Stimulated activated CD4-positive, alpha-beta T cell treated with anti-CD3 and anti-CD28 coated beads, Interleukin-1b, Interleukin-23, amount 100 ng/mL, for 1 hour (primary cell): ENCODE measurements around the gene TXNDC2.

ENCODE experiments used
- DNase-seq, 2 donors: peaks; one replicate each; pipeline ENCODE4 v3.0.0-alpha.2; 2020; ENCODE audit warnings: low read depth in 2 of 2

TXNDC2 gene

DNA sequence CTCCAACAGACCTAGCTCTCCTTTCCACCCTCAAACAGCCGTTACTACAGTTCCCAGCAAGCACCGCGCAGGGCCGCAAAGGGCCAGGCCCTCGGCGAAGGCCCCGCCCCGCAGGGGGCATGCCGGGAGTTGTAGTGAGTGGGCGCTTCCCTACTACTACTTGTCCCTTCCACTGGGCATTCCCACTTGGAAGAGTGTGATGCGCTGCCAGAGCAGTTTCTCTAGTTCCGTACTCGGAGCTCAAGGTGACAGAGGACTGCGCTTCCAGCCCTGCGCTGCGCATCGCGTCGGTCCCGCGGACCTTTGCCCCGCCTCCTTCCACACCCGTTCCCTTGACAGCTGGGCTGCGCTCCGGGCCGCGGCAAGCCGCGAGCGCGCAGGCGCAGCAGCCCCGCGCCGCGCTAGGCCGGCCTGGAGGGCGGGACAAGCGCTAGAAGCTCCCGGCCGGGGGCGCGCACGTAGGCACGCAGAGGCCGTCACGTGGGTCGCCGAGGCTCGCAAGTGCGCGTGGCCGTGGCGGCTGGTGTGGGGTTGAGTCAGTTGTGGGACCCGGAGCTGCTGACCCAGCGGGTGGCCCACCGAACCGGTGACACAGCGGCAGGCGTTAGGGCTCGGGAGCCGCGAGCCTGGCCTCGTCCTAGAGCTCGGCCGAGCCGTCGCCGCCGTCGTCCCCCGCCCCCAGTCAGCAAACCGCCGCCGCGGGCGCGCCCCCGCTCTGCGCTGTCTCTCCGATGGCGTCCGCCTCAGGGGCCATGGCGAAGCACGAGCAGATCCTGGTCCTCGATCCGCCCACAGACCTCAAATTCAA lies 28.0 kb downstream of the TXNDC2 start, which contains the start of gene VAPA:
TSS of gene VAPA (plus strand) at position 491 of the 808 bp plus-strand sequence. CDS start at position 732, 241 bp downstream.
- peak; percentile 80 to 83 for DNase-seq

DNA sequence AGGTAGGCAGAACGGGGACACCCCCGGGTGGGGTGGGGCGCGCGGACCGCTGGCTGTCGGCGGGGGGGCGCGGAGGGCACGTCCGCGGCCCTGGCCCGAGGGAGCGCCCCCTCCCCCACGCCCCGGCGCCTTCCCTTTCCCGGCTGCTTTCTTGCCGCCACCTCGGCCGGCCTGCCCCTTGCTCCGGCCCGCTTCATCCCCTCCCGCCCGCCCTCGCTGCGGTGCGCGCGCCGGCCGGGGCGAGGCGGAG lies 28.5 kb downstream of the TXNDC2 start:
- no peak for DNase-seq

DNA sequence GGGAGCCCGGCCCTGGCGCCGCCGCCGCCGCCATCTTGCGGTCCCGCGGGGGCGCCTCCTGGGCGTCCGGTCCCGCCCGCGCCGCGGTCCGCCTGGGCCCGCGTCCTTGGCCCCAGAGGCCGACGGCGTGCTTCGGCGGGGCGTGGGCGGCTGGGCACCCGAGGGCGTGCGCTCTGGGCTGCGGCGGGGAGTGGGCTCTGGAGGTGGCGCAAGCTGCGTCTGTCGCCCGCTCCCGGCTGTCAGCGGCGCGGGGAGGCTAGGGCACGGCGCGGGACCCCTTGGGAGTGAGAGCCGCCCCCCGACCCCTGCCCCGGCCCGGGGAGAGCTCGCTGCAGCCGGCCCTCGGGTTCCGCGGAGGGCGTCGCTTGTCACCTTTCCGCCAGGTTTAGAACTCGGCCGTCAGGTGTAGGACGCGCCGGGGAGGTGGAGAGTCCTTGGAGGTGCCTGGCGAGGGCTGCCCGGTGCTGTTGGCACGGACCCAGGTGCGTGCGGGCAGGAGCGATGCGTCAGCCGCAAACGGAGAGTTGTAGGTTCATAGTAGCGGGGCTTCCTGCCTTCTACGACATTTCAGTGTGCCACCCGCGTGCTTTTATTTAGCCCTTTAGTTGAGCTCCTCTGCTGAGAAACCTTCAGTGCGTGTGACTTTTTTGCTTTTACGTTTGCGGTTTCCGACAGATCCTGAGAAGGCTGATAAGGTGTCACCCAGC lies 29.0 kb downstream of the TXNDC2 start:
- DNase-seq, result peak; percentile 44 to 58

DNA sequence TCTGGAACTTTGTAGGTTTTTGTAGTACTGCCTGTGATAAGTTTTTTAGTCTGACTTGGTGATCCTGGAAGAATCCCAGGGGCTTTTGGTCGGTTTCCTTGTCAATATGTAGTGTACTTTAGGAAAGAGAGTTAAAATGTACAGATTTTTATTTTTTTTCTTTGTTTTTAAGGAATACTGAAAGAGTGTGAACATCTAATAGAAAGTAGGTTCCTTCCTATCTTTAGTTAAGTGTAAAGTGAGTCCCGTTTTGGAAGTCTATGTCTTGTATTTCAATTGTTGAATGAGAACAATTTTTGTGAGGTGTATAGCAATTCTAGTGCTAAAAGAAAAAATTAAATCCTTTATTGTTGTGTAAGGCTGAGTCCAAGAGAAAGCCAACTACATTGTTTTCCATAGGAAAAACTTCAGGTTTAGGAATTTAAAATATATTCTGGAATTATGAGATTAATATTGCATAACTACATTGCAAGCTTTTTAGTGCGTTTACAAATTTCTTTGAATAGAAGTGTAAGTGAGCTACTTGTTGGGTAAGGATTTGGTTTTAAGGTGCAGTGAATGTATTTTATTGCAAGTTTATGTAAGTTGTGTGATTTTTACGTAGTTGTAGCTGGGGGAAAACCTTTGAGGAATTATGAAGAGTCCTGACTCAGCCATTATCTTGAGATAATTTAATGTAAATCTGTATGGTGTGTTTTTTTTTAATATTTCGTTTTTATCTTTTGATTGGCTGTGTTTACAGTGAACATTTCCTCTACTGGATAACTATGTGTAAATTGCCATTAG lies 29.7 kb downstream of the TXNDC2 start:
- no peak for DNase-seq

DNA sequence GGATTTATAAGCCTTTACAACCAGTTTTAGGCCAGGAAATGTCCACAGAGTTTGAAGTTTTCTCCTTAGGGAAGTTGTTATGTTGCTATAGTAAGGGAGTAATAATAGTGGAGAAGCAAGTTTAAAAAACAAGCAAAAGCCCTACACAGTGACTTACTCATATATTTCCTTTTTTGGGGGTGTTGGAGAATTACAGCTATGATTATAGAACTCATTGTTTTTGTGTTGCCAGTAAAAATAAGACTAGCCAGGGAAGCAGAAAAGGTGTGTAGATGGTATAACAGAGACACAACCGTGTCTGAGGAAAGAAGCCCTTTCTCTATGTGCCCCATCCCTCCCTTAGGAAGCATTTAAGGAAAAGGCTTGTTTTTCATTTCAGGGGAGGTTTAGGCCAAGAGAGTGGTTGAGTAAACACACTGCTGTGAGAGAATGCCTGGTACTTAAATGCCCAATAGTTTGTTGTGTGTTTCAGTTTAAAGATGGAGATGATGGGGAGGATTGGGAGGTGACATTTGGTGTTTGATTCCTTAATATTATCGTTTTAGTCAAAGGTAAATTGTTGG lies 30.4 kb downstream of the TXNDC2 start:
- DNase-seq, result no peak

DNA sequence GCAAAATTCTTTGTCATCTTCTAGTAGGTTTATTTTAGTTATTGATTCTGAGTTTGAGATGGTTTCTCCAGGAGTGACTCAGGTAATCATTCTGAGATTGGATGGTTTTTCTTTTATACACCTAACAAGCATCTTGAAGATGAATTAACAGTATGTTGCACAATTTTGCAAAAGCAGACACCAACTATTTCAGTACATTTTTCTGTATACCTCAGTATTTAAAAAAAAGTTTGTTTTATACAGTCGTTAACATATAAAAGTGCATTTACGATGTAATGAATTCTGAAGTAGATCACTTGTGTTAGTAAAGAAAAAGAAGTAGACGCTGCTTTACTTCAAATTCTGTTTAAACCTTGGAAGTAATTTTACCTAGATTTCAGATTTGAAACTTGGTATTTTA lies 31.0 kb downstream of the TXNDC2 start:
- no peak for DNase-seq

DNA sequence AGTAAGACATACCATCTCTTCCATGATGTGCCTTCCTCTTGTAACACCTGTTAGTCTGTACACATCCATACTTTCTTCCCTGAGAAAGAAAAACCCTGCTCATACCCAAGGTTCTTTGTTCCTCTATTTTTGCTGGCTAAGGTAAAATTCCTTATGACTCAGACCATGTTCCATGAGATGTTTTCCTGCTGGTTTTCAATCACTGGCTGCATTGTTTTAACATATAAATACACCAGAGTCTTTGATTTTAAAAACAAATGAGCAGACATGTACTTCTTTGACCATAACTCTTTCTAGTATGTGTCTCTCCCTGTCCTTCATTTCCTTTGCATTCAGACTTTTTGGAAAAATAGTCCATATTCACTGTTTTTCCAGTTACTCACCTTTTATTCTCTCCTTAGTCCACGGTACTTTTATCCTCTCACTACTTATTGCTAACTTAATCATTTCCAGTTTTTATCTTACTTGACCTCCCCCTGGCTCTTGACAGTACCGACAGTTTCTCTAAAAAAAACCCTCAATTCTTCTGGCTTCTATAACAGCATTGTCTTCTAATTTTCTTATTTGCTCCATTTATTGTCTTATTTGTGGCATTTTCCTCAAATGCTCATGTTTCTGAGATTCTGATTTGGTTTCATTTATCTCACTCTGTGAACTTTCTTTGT lies 32.4 kb downstream of the TXNDC2 start:
- no peak for DNase-seq

DNA sequence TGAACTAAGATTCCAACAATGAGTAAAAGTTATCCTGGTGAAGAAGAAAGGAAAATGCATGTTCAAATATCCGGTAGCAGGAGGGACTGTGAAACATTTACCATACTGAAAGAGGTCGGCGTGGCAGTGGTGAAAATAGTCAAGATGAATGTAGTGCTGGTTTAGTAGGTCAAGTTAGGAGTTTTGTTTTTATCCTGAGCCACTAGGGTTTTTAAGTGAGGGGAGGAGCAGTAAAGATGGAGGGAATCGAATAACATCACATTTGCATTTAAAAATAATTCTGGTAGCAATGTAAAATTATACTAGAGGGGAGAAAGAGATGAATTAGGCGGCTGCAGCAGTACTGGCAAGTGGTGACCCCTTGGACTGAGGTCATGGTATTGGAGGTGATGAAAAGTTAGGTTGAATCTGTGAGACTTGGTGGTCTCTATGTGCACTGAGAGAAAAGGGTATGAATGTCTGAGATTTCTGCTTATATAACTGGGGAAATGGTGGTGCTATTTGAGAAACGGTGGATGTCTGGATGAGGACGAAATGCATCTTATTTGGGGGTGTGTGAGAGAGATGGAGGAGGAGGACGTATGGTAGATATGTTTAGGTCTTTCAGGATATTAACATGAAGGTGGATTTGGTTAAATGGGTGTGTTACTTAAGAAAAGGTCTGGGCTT lies 33.9 kb downstream of the TXNDC2 start:
- DNase-seq, result no peak

DNA sequence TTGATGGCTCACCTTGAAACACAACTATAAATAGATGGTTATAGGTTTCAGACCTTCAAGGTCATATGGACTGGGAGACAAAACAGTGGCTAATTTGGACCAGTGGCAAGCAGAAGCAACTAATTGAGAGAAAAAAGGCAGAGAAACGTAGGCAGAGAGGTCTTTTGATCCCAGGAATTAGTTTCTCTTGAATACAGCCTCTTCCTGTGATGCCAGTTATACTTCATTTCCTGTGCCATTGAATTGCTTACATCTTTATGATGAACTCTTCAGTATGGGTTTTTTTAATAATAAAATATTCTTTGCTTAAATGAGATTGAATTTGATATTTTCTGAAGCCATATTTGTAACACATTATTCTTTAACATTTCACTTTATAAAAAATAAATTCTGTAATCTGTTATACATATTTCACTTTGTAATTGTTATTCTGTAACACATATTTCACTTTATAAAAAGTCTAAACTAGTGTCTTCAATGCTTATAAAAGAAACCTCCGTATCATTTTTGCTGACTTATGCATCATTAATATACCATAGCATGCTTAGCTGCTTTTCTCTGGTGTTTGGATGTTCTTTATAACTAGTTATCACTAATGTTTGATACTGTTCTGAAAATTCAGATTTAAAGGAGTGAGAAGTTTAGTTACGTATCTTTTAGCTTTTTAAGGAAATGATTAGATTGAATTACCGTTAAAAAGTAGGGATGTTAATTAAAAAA lies 37.0 kb downstream of the TXNDC2 start:
- no peak for DNase-seq

DNA sequence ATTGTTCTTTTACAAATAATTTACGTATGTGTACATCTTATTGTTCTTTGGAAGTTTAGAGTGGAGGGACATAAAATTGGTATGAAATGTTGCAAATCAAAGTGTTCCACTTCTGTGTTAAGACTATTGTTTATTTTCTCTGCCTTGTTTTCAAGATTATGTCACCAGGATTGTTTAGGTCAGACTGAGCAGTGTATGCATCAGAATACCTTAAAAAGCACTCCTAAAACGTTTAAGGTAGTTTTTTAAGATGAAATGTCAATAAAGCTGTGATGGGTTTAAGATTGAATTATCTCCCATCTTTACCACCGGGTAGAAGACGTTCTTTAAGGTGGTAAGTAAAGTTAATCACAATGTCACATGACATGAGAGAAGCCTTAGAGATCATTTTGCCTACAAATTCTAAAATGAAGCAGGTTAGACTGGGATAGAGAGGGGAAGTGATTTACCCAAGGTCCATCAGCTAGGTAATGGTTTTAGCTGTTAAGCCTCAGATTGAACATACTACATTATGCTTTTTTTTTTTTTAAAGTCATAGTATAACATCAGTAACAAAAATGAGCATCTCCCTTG lies 38.7 kb downstream of the TXNDC2 start:
- no peak for DNase-seq

DNA sequence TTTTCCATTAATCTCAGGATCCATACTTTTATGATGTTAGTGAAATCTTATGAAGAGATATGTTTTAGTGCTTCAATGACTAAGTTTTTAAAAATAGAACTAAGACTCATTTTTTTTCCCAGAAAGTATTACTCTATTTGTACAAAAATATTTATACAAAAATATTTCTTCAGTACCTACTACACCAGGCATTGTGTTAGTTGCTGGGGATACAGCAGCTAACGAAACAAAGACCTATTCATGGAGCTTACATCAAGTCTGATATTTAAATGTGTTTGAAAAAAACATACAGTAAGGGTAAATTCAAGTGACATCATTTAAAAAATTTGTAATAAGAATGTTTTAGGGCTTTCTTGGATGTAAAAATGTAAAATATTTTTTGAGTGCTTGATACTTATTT lies 39.6 kb downstream of the TXNDC2 start:
- DNase-seq, result no peak

DNA sequence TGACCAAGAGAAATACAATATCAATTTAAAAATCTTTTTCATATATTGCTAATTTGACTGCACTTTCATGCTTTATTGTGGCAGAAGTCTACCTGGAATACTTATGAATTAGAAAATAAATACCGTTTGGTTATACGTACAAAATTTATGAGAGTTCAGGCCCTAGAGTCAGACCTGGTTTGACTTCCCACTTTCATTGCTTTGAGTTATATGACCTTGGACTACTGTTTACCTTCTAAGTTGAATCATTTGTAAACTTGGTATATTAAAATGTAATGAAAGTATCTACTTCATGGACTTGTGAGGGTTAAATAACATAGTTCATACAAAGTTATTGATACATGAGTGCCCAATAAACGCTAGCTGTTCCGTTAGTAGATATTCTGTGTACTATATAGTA lies 40.0 kb downstream of the TXNDC2 start:
- no peak for DNase-seq

DNA sequence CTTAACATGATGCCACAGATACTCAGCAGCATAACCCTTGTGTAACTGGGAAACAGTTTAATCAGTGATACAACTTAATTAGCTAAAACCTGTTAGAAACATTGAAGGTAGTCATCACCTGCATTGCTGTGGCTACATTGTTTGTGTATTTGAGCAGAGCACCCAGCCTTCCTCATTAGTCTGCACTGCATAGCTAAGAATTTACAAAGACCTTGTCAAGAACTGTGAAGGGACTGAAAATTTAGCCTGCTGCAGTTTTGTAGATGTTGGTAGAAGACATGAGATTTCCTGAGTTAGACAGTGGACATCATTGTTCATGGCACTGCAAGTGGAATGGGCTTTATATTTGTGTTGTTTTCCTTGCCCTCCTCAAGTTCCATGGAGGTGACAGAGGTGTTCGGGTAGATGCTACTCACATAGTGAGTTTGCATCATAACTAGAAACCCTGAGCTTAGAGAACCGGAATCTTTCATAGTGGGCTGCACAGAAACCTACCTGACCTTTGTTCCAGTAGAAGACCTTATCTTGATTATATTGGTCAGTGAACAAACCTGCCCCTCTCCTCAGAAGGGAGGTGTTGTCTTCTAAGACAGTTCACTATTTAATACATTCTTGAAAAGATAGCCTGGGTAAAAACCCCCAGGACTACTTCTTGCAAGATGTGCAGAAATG lies 40.6 kb downstream of the TXNDC2 start:
- no peak for DNase-seq

DNA sequence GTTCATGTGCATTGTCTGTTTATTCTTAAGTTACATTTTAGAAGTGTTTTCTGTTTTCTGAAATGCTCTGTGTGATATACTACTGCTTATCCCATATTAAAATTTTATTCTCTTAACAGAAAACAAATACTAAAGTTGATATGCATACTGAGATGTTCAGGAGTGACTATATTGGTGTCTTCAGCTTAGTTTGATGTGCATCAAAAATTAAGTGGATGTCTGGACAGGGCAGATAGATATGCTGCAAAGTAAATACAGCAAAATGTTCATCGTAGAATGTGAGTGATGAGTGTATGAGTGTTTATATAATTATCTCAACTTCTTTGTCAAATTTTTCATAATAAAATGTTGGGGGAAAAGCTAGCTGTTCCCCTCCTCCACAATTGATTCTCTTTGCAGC lies 41.2 kb downstream of the TXNDC2 start:
- no peak for DNase-seq

DNA sequence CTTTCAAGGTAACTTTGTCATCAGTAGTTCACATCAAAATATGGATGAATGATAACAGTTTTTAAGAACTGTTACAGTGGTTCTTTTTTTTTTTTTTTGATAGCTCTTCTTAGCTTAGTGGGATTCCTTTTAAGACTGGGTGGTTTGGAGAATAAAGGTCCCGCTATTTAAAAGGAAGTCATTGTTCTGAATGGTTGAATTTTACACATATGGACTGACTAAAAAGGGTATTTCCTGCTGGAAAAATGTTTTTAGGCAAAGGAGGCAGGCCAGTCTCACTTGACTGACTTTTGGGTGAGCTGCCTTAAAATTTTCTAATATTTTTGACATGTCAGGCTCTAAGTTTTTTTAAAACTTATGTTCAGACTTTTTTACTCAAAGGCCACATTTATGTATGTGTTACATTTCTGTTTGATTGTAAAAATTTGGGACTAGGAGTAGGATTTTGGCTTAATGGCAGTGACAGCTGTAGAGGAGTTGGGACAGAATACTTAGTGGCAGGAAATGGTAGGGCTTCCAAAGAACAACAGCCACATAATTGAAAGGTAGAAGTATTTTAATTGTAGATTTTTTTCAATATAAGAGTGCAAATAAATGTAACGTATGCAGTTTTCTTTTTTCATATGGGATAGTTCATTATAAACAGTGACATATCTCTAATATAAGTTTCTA lies 41.8 kb downstream of the TXNDC2 start:
- DNase-seq, result no peak

DNA sequence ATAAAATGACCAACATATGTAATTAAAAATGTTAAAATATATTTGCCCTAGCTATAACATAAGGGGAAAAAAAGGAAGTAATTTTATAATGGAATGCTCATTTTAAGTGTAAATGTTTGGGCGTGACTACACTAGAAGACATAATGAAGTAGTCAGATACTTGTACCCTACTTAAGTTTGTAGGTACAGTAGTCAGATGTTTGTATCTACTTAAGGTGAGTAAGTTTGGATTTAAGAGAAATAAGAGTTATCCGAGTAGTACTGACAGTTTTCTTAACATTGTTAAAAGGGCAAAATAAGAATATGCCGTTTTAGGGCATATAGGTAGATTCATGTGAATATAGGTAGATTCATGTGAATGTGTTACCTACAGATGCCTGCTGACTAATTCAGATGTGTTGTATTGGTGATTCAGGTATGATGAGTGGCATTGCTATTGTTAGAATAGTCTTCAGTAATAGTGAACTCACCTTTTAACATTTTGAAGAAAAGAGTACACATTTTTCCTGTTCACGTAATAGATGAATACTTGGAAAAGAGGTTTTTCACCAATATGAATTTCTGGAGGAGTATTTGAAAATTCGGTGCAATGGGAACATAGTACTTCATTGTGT lies 43.0 kb downstream of the TXNDC2 start:
- DNase-seq, result no peak

DNA sequence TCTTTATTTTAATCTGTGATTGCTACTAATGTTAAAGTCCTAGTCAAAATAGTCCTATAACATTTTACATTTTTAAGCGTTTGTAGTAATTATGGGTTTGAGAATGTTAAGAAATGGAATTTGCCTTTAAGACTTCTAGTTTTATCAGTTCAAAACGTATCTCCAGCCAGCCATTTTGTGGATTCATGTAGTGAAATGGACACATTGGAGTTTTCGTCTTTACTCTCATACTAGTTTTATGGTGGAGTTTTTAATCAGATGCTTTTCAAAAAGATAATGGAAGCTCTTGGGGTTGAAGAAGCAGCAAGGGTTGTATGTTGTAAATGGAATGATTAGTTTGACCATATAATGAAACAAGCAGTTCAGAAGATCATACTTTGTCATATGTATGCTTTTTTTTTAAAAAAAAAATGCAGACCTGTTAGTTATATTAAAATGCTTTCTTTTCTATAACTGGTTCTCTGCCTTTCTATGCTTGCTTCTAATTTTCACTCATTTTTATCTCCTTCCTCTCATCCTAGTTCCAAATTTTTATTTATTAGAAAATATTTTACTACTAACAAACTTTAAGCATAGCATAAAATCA lies 44.6 kb downstream of the TXNDC2 start:
- no peak for DNase-seq

DNA sequence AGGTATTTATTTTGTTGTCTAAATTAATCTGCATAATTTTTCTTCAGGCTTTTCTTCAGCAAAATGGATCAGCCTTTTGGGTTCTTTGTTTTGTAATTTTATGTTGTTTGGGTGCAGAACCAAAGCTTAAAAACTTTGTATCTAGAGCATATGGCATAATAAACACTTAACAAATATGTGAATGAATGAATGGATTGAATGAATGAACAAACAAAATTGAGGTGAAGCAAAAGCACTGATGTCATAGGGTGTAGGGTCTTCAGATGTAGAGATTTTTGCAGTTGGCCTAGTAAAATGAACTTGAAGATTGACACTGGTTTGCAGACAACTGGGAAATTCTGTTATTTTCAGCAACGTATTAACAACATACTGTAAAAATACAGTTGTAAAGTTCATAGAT lies 45.4 kb downstream of the TXNDC2 start:
- no peak for DNase-seq
